ENCODE measurements around the gene FBXW8.

FBXW8 gene

GRCh38 chr12:117049295-117049694, 138.5 kb downstream of the FBXW8 start:
- H3K27ac ChIP-seq: no peak overlapping the region
- ChIA-PET CTCF (no interaction called here), POLR2A (ENCODE audit: low non-redundant PET) (no interaction called here)
- TF ChIP-seq CTCF (conservative IDR thresholded peaks at IDR 0.05; ENCODE audit: low read depth): no peak
- no peak for DNase-seq (ENCODE audit: low spot score)

GRCh38 chr12:117050060-117050459, 139.3 kb downstream of the FBXW8 start:
- no peak for TF ChIP-seq CTCF (conservative IDR thresholded peaks at IDR 0.05; ENCODE audit: low read depth)
- no peak overlapping the region for H3K27ac ChIP-seq
- POLR2A ChIA-PET (ENCODE audit: low non-redundant PET): no interaction called here
- no peak for DNase-seq (ENCODE audit: low spot score)
- CTCF ChIA-PET: no interaction called here

- no peak for TF ChIP-seq CTCF (conservative IDR thresholded peaks at IDR 0.05; ENCODE audit: low read depth)
- DNase-seq (ENCODE audit: low spot score): no peak
- no peak overlapping the region for H3K27ac ChIP-seq
- POLR2A ChIA-PET (ENCODE audit: low non-redundant PET): no interaction called here
- CTCF ChIA-PET: interaction anchor here (0.6 to 0.7 kb wide), 3 partner anchors 122 to 804 kb away, joined by 3 to 4 read pairs (median 3); no protein-coding TSS in a partner anchor
These were observed 140.6 kb downstream of the FBXW8 start for GRCh38 chr12:117051380-117051779.

GRCh38 chr12:117052386-117053049, 141.8 kb downstream of the FBXW8 start:
- no peak for DNase-seq (ENCODE audit: low spot score)
- CTCF ChIA-PET: interaction anchor here (0.6 kb wide), 1 partner anchor 960 kb away, joined by 3 read pairs; no protein-coding TSS in a partner anchor
- POLR2A ChIA-PET (ENCODE audit: low non-redundant PET): no interaction called here
- TF ChIP-seq CTCF (conservative IDR thresholded peaks at IDR 0.05; ENCODE audit: low read depth): no peak
- H3K27ac ChIP-seq: no peak overlapping the region

GRCh38 chr12:117053050-117053400, 142.3 kb downstream of the FBXW8 start:
- POLR2A ChIA-PET (ENCODE audit: low non-redundant PET): no interaction called here
- CTCF ChIA-PET: interaction anchor here (0.6 kb wide), 1 partner anchor 961 kb away, joined by 3 read pairs; no protein-coding TSS in a partner anchor
- no peak for TF ChIP-seq CTCF (conservative IDR thresholded peaks at IDR 0.05; ENCODE audit: low read depth)
- H3K27ac ChIP-seq: no peak overlapping the region
- no peak for DNase-seq (ENCODE audit: low spot score)

DNA sequence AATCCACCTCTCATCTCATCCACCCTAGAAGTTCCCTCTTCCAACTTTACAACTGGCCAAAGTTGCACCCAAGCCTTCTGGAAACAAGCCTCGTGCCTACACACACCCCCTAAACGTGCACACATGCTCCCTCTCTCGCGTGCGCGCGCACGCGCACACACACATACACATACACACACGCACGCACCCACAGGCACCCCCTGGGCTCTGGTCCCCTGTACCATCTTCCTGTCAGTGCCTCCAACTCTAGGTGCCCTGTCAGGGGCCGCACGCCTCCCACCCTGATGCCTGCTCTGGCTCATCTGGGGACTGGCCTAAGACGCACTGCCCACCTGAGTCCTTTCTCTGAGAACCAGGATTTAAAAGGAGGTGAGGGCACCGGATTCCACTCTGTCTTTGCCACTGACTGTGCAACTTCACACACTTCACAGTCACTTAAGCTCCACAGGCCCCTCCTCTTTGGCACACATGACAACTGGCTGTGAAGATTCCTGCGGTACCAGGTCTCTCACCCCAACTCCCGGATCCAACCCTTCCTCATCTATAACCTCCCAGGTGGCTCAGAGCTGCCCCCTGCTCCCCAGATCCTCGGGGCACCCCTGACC, 142.9 kb downstream of the FBXW8 start:
- CTCF ChIA-PET: no interaction called here
- no peak for DNase-seq (ENCODE audit: low spot score)
- no peak overlapping the region for H3K27ac ChIP-seq
- no peak for TF ChIP-seq CTCF (conservative IDR thresholded peaks at IDR 0.05; ENCODE audit: low read depth)
- POLR2A ChIA-PET (ENCODE audit: low non-redundant PET): no interaction called here

All from RWPE1 (cell line).